ENCODE results near the gene GPC6.

The GPC6 gene

GRCh38 chr13:94343243-94343585, 1116.6 kb downstream of the GPC6 start:
- TF ChIP-seq GATA3 (IDR thresholded peaks at IDR 0.05; ENCODE audit: low read depth, low read length) (no peak), GATA2 (IDR thresholded peaks at IDR 0.05; ENCODE audit: low read depth, low read length) (no peak)

- TF ChIP-seq GATA2 (IDR thresholded peaks at IDR 0.05; ENCODE audit: low read depth, low read length): no peak
Measured at GRCh38 chr13:94344126-94344818, 1117.7 kb downstream of the GPC6 start.

- TF ChIP-seq GATA2 (IDR thresholded peaks at IDR 0.05; ENCODE audit: low read depth, low read length): no peak
- no peak for TF ChIP-seq GATA3 (IDR thresholded peaks at IDR 0.05; ENCODE audit: low read depth, low read length)
Measured at GRCh38 chr13:94345374-94346195, 1119.0 kb downstream of the GPC6 start.

- TF ChIP-seq GATA2 (IDR thresholded peaks at IDR 0.05; ENCODE audit: low read depth, low read length): no peak
Measured at GRCh38 chr13:94346261-94347019, 1119.8 kb downstream of the GPC6 start.

GRCh38 chr13:94351292-94351990, 1124.8 kb downstream of the GPC6 start:
- TF ChIP-seq GATA2 (IDR thresholded peaks at IDR 0.05; ENCODE audit: low read depth, low read length): no peak
- no peak for TF ChIP-seq GATA3 (IDR thresholded peaks at IDR 0.05; ENCODE audit: low read depth, low read length)

GRCh38 chr13:94352057-94352456, 1125.5 kb downstream of the GPC6 start:
- TF ChIP-seq GATA2 (IDR thresholded peaks at IDR 0.05; ENCODE audit: low read depth, low read length) (no peak), GATA3 (IDR thresholded peaks at IDR 0.05; ENCODE audit: low read depth, low read length) (no peak)

- TF ChIP-seq GATA3 (IDR thresholded peaks at IDR 0.05; ENCODE audit: low read depth, low read length): no peak
- TF ChIP-seq GATA2 (IDR thresholded peaks at IDR 0.05; ENCODE audit: low read depth, low read length): no peak
Measured at GRCh38 chr13:94353167-94353710, 1126.6 kb downstream of the GPC6 start.

GRCh38 chr13:94359875-94360274, 1133.3 kb downstream of the GPC6 start:
- TF ChIP-seq GATA2 (IDR thresholded peaks at IDR 0.05; ENCODE audit: low read depth, low read length) (no peak), GATA3 (IDR thresholded peaks at IDR 0.05; ENCODE audit: low read depth, low read length) (no peak)

- no peak for TF ChIP-seq GATA3 (IDR thresholded peaks at IDR 0.05; ENCODE audit: low read depth, low read length)
- TF ChIP-seq GATA2 (IDR thresholded peaks at IDR 0.05; ENCODE audit: low read depth, low read length): no peak
Measured at GRCh38 chr13:94362411-94362909, 1135.9 kb downstream of the GPC6 start.

- TF ChIP-seq GATA3 (IDR thresholded peaks at IDR 0.05; ENCODE audit: low read depth, low read length) (no peak), GATA2 (IDR thresholded peaks at IDR 0.05; ENCODE audit: low read depth, low read length) (no peak)
Measured at GRCh38 chr13:94366677-94367076, 1140.1 kb downstream of the GPC6 start.

GRCh38 chr13:94369972-94370436, 1143.4 kb downstream of the GPC6 start:
- TF ChIP-seq GATA3 (IDR thresholded peaks at IDR 0.05; ENCODE audit: low read depth, low read length) (no peak), GATA2 (IDR thresholded peaks at IDR 0.05; ENCODE audit: low read depth, low read length) (no peak)

GRCh38 chr13:94371855-94372254, 1145.2 kb downstream of the GPC6 start:
- TF ChIP-seq GATA3 (IDR thresholded peaks at IDR 0.05; ENCODE audit: low read depth, low read length) (no peak), GATA2 (IDR thresholded peaks at IDR 0.05; ENCODE audit: low read depth, low read length) (no peak)

GRCh38 chr13:94382517-94382916, 1155.9 kb downstream of the GPC6 start:
- TF ChIP-seq GATA3 (IDR thresholded peaks at IDR 0.05; ENCODE audit: low read depth, low read length): no peak
- no peak for TF ChIP-seq GATA2 (IDR thresholded peaks at IDR 0.05; ENCODE audit: low read depth, low read length)

Measured in SH-SY5Y (cell line).